H9 (cell line): ENCODE results near the gene CFAP97. TPM values are rescaled to one million over a fixed set of nuclear protein-coding genes. Genes with fewer than 3 reads are reported as not detected.

Experiments
- DNase-seq: peaks from one replicate; pipeline ENCODE4 v3.0.0-alpha.2; 2017
- H2AFZ ChIP-seq: one replicate; pipeline ENCODE4 v1.6.1; 2013; ENCODE audit warnings: mild to moderate bottlenecking, low read length, control low read depth, moderate library complexity
- H2AK5ac ChIP-seq: 2 replicates; pipeline ENCODE4 v1.6.1; 2013; ENCODE audit warnings: low read length, control low read depth, mixed read lengths; ENCODE audit not compliant: insufficient read length
- H2BK120ac ChIP-seq: one replicate; pipeline ENCODE4 v1.6.1; 2013; ENCODE audit warnings: low read depth, mild to moderate bottlenecking, low read length, control low read depth, inconsistent platforms; ENCODE audit not compliant: poor library complexity, severe bottlenecking
- H2BK12ac ChIP-seq: 2 replicates; pipeline ENCODE4 v1.6.1; 2013; ENCODE audit warnings: low read length, control low read depth, mixed read lengths, low read depth; ENCODE audit not compliant: insufficient read length
- H2BK15ac ChIP-seq: 2 replicates; pipeline ENCODE4 v1.6.1; 2013; ENCODE audit warnings: low read depth, low read length, control low read depth
- H2BK20ac ChIP-seq: one replicate; pipeline ENCODE4 v1.6.1; 2013; ENCODE audit warnings: low read depth, mild to moderate bottlenecking, low read length, control low read depth, inconsistent platforms; ENCODE audit not compliant: poor library complexity, severe bottlenecking
- H2BK5ac ChIP-seq: 2 replicates; pipeline ENCODE4 v1.6.1; 2013; ENCODE audit warnings: low read length, control low read depth, mixed read lengths; ENCODE audit not compliant: insufficient read length
- H3K14ac ChIP-seq: 2 replicates; pipeline ENCODE4 v1.6.1; 2013; ENCODE audit warnings: low read length, control low read depth; ENCODE audit not compliant: insufficient read depth
- H3K18ac ChIP-seq: 2 replicates; pipeline ENCODE4 v1.6.1; 2013; ENCODE audit warnings: low read depth, mild to moderate bottlenecking, mixed read lengths, low read length, control low read depth; ENCODE audit not compliant: insufficient read length
- H3K23ac ChIP-seq: 2 replicates; pipeline ENCODE4 v1.6.1; 2013; ENCODE audit warnings: low read length, control low read depth, mixed read lengths, low read depth; ENCODE audit not compliant: insufficient read length
- H3K23me2 ChIP-seq: 2 replicates; pipeline ENCODE4 v1.6.1; 2013; ENCODE audit warnings: low read depth, mild to moderate bottlenecking, mixed read lengths, low read length, control low read depth; ENCODE audit not compliant: insufficient read length, poor library complexity, severe bottlenecking
- H3K27ac ChIP-seq: 2 replicates; pipeline ENCODE4 v1.5.1; 2013; ENCODE audit warnings: low read length, control low read depth, mixed read lengths, low read depth; ENCODE audit not compliant: insufficient read length
- H3K27me3 ChIP-seq: 2 replicates; pipeline ENCODE4 v1.6.1; 2013; ENCODE audit warnings: low read length, control low read depth, inconsistent platforms; ENCODE audit not compliant: insufficient read depth
- H3K4ac ChIP-seq: 2 replicates; pipeline ENCODE4 v1.6.1; 2013; ENCODE audit warnings: low read depth, mild to moderate bottlenecking, control low read depth, inconsistent platforms, low read length, moderate library complexity
- H3K4me1 ChIP-seq: 2 replicates; pipeline ENCODE4 v1.6.1; 2013; ENCODE audit warnings: low read length, control low read depth, inconsistent platforms; ENCODE audit not compliant: insufficient read depth
- H3K4me2 ChIP-seq: 2 replicates; pipeline ENCODE4 v1.6.1; 2013; ENCODE audit warnings: low read length, control low read depth, mixed read lengths; ENCODE audit not compliant: insufficient read length, insufficient read depth
- H3K56ac ChIP-seq: 2 replicates; pipeline ENCODE4 v1.6.1; 2013; ENCODE audit warnings: low read depth, mild to moderate bottlenecking, mixed read lengths, low read length, control low read depth; ENCODE audit not compliant: insufficient read length
- H3K79me1 ChIP-seq: 2 replicates; pipeline ENCODE4 v1.6.1; 2013; ENCODE audit warnings: low read depth, mild to moderate bottlenecking, moderate library complexity, low read length, control low read depth, inconsistent platforms; ENCODE audit not compliant: insufficient read depth, poor library complexity, severe bottlenecking
- H3K79me2 ChIP-seq: 2 replicates; pipeline ENCODE4 v1.6.1; 2013; ENCODE audit warnings: low read length, control low read depth, inconsistent platforms; ENCODE audit not compliant: insufficient read depth
- H3K9ac ChIP-seq: 2 replicates; pipeline ENCODE4 v1.6.1; 2013; ENCODE audit warnings: low read length, control low read depth, mixed read lengths; ENCODE audit not compliant: insufficient read length; ENCODE audit errors: extremely low read depth
- H3K9me3 ChIP-seq: one replicate; pipeline ENCODE4 v1.6.1; 2013; ENCODE audit warnings: low read depth, low read length, inconsistent platforms; ENCODE audit not compliant: control insufficient read depth
- H3T11ph ChIP-seq: one replicate; pipeline ENCODE4 v1.6.1; 2013; ENCODE audit warnings: mild to moderate bottlenecking, low read length, control low read depth, inconsistent platforms
- H4K20me1 ChIP-seq: one replicate; pipeline ENCODE4 v1.6.1; 2013; ENCODE audit not compliant: control insufficient read depth, insufficient read length, insufficient read depth
- H4K5ac ChIP-seq: 2 replicates; pipeline ENCODE4 v1.6.1; 2013; ENCODE audit warnings: low read depth, mild to moderate bottlenecking, mixed read lengths, low read length, control low read depth; ENCODE audit not compliant: insufficient read length
- H4K8ac ChIP-seq: replicated peaks from 2 replicates; pipeline ENCODE4 v1.6.1; 2013; ENCODE audit warnings: low read length, control low read depth, mixed read lengths, low read depth; ENCODE audit not compliant: insufficient read length
- H4K91ac ChIP-seq: 2 replicates; pipeline ENCODE4 v1.6.1; 2013; ENCODE audit warnings: low read depth, mild to moderate bottlenecking, moderate library complexity, mixed read lengths, low read length, control low read depth; ENCODE audit not compliant: insufficient read length
- H3K27ac Mint-ChIP-seq, 3 experiments: 2 replicates in 2 of 3; 3 replicates in 1 of 3; pipeline ENCODE4 v1.8.0; 2020 to 2021; ENCODE audit warnings: mixed read lengths in 3 of 3, mild to moderate bottlenecking in 1 of 3, moderate library complexity in 1 of 3
- H3K27me3 Mint-ChIP-seq: 2 replicates; pipeline ENCODE4 v1.8.0; 2021; ENCODE audit warnings: low read depth, mild to moderate bottlenecking, moderate library complexity, mixed read lengths
- H3K36me3 Mint-ChIP-seq, 3 experiments: 2 replicates in 2 of 3; 3 replicates in 1 of 3; pipeline ENCODE4 v1.8.0; 2020 to 2021; ENCODE audit warnings: low read depth in 3 of 3, mixed read lengths in 3 of 3; ENCODE audit not compliant: insufficient read depth in 1 of 3
- H3K4me1 Mint-ChIP-seq, 2 experiments: 2 replicates each; pipeline ENCODE4 v1.8.0; 2020; ENCODE audit warnings: mixed read lengths in 2 of 2
- H3K4me3 Mint-ChIP-seq, 2 experiments: 2 replicates in 1 of 2; 3 replicates in 1 of 2; pipeline ENCODE4 v1.8.0; 2020 to 2021; ENCODE audit warnings: mild to moderate bottlenecking in 2 of 2, mixed read lengths in 2 of 2, moderate library complexity in 1 of 2
- H3K9me3 Mint-ChIP-seq, 2 experiments: 2 replicates in 1 of 2; 3 replicates in 1 of 2; pipeline ENCODE4 v1.8.0; 2020; ENCODE audit warnings: mild to moderate bottlenecking in 2 of 2, mixed read lengths in 2 of 2, moderate library complexity in 1 of 2
- WGBS: extraction: QIAGEN DNeasy Blood & Tissue Kit; methylation state at CpG from one replicate; pipeline ENCODE4 v1.1.7; 2013; ENCODE audit warnings: missing lambda C conversion rate, low lambda C conversion rate, mixed read lengths; ENCODE audit not compliant: insufficient read length; ENCODE audit errors: extremely low coverage; 5-methylcytosine and 5-hydroxymethylcytosine counted together
- total RNA-seq: library from RNA; stranded (reverse); gene quantifications from 2 replicates; pipeline ENCODE4 v1.2.1, GENCODE V29; 2021
- TF ChIP-seq, protein P1 (sequence below): fragments of 200-600 bp; sonication (generic); conservative IDR thresholded peaks from 3 replicates; pipeline ENCODE4 v1.8.0; 2021; ENCODE audit warnings: antibody characterized with exemption, mild to moderate bottlenecking

Gene CFAP97
- total RNA-seq, 1 experiment from 2014 or later: 39.3 TPM

DNA sequence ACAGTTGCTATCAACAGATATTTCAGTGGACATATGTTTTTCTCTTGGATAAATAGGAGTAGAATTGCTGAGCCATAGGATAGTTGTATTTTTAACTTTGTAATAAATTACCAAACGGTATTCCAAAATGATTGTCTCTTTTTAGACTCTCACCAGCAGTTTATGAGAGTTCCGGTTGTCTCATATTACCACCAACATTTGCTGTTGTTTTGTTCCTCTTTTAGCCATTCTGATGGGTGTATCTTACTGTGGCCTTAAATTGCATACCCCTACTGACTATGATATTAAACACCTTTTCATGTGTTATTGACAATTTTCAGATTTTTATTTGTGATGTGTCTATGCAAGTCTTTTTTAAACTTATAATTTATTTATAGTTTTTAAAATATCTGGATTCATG, 45.3 kb upstream of the CFAP97 start:
- no CpG with 5 or more reads among the region's 2 CpGs for whole genome bisulfite sequencing
- Mint-ChIP-seq H3K4me3 (no peak overlapping the region), H3K9me3 (no peaks in the 10 kb centered on the region), H3K27ac (no peak overlapping the region), H3K27me3 (no peaks in the 10 kb centered on the region), H3K4me1 (peaks cover 7 to 23% of the 10 kb centered on the region in 2 experiments), H3K36me3 (peaks cover 0 to 28% (median 16%) of the 10 kb centered on the region in 3 experiments; a peak in 5 of 7 replicates)
- no peak overlapping the region for H4K8ac ChIP-seq
- no peaks in the 10 kb centered on the region for H3K27me3 ChIP-seq
- H3K27ac ChIP-seq: no peak overlapping the region
- no peak overlapping the region for H2AFZ ChIP-seq
- H3K79me2 ChIP-seq: no peaks in the 10 kb centered on the region
- no peak overlapping the region for H3K18ac ChIP-seq
- no peak overlapping the region for H3K4me2 ChIP-seq
- no peaks in the 10 kb centered on the region for H3K4me1 ChIP-seq
- H3T11ph ChIP-seq: no peak overlapping the region
- H3K4ac ChIP-seq: no peak overlapping the region
- H3K9me3 ChIP-seq: no peaks in the 10 kb centered on the region
- DNase-seq: no peak
- no peak overlapping the region for H2BK15ac ChIP-seq
- H4K5ac ChIP-seq: no peak overlapping the region
- H2BK12ac ChIP-seq: no peak overlapping the region
- H3K23me2 ChIP-seq: no peaks in the 10 kb centered on the region
- TF ChIP-seq, protein P1, sequence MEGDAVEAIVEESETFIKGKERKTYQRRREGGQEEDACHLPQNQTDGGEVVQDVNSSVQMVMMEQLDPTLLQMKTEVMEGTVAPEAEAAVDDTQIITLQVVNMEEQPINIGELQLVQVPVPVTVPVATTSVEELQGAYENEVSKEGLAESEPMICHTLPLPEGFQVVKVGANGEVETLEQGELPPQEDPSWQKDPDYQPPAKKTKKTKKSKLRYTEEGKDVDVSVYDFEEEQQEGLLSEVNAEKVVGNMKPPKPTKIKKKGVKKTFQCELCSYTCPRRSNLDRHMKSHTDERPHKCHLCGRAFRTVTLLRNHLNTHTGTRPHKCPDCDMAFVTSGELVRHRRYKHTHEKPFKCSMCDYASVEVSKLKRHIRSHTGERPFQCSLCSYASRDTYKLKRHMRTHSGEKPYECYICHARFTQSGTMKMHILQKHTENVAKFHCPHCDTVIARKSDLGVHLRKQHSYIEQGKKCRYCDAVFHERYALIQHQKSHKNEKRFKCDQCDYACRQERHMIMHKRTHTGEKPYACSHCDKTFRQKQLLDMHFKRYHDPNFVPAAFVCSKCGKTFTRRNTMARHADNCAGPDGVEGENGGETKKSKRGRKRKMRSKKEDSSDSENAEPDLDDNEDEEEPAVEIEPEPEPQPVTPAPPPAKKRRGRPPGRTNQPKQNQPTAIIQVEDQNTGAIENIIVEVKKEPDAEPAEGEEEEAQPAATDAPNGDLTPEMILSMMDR: no peak
- H2BK120ac ChIP-seq: no peak overlapping the region
- H3K23ac ChIP-seq: no peak overlapping the region
- no peak overlapping the region for H3K14ac ChIP-seq
- H3K9ac ChIP-seq: no peak overlapping the region
- H2BK5ac ChIP-seq: no peak overlapping the region
- H2BK20ac ChIP-seq: no peak overlapping the region
- no peak overlapping the region for H3K56ac ChIP-seq
- H3K79me1 ChIP-seq: no peaks in the 10 kb centered on the region
- H4K20me1 ChIP-seq: no peaks in the 10 kb centered on the region
- no peak overlapping the region for H2AK5ac ChIP-seq
- no peak overlapping the region for H4K91ac ChIP-seq
